ENCODE results near the gene ANKRD33. TPM values are rescaled to one million over a fixed set of nuclear protein-coding genes. Genes with fewer than 3 reads are reported as not detected.

ANKRD33 gene
- total RNA-seq, 4 donors from 2014 or later: 0.14 to 2.9 (median 0.27) TPM; not detected in 1

DNA sequence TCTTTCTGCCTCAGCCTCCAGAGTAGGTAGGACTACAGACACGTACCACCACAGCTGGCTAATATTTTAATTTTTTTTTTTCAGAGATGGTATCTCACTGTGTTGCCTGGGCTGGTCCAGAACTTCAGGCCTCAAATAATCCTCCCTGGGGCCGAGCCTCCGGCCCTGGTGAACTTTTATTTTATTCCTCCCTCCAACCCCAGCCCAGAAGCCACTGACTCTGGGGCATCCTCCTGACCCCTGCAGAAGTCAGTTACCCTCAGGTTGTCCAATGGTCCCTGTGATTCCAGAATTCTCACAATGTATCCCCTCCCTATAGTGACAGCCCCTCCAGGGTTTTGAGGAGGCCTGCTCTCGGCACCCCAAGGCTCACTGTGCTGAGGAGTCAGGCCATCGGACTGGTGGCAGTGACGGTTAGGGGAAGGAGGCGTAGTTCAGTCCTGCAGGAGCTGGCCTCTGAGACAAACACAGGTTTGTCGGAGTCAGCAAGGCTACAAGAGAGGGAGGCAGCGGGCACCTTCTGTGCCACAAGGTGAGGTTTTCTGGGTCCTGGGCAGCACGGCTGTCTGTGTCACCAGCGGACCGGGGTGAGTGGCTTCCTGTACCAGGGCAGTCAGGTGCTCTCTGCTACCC, 20.0 kb upstream of the ANKRD33 start:
- H3K36me3 ChIP-seq: no peaks in the 10 kb centered on the region
- TF ChIP-seq POLR2A (IDR thresholded peaks at IDR 0.05): no peak
- TF ChIP-seq, protein P1, sequence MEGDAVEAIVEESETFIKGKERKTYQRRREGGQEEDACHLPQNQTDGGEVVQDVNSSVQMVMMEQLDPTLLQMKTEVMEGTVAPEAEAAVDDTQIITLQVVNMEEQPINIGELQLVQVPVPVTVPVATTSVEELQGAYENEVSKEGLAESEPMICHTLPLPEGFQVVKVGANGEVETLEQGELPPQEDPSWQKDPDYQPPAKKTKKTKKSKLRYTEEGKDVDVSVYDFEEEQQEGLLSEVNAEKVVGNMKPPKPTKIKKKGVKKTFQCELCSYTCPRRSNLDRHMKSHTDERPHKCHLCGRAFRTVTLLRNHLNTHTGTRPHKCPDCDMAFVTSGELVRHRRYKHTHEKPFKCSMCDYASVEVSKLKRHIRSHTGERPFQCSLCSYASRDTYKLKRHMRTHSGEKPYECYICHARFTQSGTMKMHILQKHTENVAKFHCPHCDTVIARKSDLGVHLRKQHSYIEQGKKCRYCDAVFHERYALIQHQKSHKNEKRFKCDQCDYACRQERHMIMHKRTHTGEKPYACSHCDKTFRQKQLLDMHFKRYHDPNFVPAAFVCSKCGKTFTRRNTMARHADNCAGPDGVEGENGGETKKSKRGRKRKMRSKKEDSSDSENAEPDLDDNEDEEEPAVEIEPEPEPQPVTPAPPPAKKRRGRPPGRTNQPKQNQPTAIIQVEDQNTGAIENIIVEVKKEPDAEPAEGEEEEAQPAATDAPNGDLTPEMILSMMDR (IDR thresholded peaks at IDR 0.05): no peak
- intact Hi-C loops (cut with DNase I; ENCODE audit: low total_unique reads): no loop called here
- peaks cover 0 to 12% of the 10 kb centered on the region in 2 donors for H3K27me3 ChIP-seq
- no peak overlapping the region for H3K4me3 ChIP-seq
- H3K9me3 ChIP-seq: no peaks in the 10 kb centered on the region
- H3K4me1 ChIP-seq: peaks cover 0 to 21% of the 10 kb centered on the region in 2 donors
- DNase-seq: no peak
- no peak overlapping the region for H3K27ac ChIP-seq

DNA sequence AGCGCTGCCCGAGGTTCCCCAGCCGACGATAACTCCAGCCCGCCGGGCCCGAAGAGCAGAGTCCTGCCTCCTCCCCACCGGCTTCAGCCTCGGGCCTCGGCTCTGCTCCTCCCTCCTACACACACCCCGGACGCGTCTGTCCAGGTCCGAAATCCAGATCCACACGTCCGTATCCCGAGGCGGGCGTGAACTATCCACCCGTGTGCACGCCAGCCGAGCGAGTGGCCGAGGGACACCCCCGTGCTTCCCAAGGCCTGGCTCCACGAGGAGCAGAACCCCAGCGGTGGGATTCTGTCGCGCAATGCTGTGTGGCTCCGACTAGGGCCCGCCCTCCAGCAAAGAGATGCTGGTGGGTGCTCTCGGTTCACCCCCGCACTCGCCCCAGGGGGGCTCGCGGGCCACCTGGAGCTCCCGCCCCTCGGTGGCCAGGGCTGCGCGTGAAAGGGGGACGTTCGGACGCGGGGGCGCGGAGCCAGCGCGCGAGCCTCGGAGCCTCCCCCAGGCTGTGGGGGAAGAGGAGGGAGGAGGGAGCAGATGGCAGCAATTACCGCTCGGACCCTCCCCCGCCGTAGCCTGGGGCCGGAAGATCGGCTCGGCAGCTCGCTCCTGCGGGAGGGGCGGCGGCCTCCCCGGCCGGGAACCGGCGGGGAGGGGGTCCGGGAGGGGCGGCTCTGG, 18.9 kb upstream of the ANKRD33 start:
- peak in 1 of 2 donors; percentile 53 for DNase-seq
- no peaks in the 10 kb centered on the region for H3K36me3 ChIP-seq
- H3K27me3 ChIP-seq: peaks cover 0 to 12% of the 10 kb centered on the region in 2 donors
- H3K9me3 ChIP-seq: no peaks in the 10 kb centered on the region
- peak overlapping the region; percentile 31 to 71 for H3K27ac ChIP-seq
- intact Hi-C loops (cut with DNase I; ENCODE audit: low total_unique reads): no loop called here
- H3K4me3 ChIP-seq: peak overlapping the region; percentile 32 to 34
- H3K4me1 ChIP-seq: peaks cover 0 to 19% of the 10 kb centered on the region in 2 donors
- TF ChIP-seq, protein P1 (IDR thresholded peaks at IDR 0.05): no peak
- TF ChIP-seq POLR2A (IDR thresholded peaks at IDR 0.05): peak in 1 of 2 donors; percentile 27

DNA sequence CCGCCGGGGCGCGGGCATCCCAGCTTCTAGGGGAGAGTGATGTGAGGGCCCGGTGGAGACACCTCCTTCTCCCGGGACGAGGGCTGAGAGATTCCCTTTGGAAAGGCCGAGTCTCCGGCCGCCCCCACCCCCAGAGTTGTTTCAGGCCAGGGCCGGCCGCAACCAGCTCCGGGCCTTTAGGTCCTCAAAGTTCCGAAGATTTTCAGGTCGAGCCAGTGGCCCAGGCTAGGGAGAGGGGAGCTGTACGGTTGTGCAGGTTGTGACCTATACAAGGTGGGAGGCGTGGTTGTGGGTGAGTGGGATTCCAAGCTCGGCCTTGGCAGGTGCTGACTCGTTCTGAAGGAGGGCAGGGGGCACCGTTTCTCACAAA, 18.4 kb upstream of the ANKRD33 start:
- intact Hi-C loops (cut with DNase I; ENCODE audit: low total_unique reads): no loop called here
- Histone ChIP-seq H3K9me3 (no peaks in the 10 kb centered on the region), H3K36me3 (no peaks in the 10 kb centered on the region), H3K27ac (peak overlapping the region; percentile 31 to 71), H3K27me3 (peaks cover 0 to 9% of the 10 kb centered on the region in 2 donors), H3K4me1 (peaks cover 0 to 14% of the 10 kb centered on the region in 2 donors), H3K4me3 (peak overlapping the region; percentile 32 to 34)
- TF ChIP-seq, protein P1 (IDR thresholded peaks at IDR 0.05): no peak
- no peak for TF ChIP-seq POLR2A (IDR thresholded peaks at IDR 0.05)
- DNase-seq: no peak

DNA sequence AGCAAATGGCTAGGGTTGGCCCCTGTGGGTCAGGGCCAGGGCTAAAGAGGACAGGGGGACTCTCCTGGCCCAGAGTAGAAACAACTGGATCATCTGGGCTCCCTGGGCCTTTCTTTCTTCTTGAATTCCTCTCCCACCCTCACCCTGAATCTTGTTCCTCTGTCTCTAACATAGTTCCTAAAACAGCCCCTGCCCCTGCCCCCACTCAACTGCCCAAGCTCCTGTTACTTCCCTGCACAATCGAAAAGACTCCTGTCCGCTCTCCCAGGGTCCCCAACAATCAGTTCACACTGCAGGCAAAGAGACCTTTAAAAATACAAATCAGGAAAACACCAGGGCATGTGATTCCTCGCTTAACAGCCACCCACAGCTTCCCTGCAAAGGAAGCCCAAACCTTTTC, 18.0 kb upstream of the ANKRD33 start:
- H3K27ac ChIP-seq: peak overlapping the region; percentile 31 to 71
- no peak for DNase-seq
- H3K27me3 ChIP-seq: peaks cover 0 to 9% of the 10 kb centered on the region in 2 donors
- H3K4me3 ChIP-seq: no peak overlapping the region
- H3K4me1 ChIP-seq: peaks cover 0 to 12% of the 10 kb centered on the region in 2 donors
- intact Hi-C loops (cut with DNase I; ENCODE audit: low total_unique reads): no loop called here
- H3K36me3 ChIP-seq: no peaks in the 10 kb centered on the region
- no peaks in the 10 kb centered on the region for H3K9me3 ChIP-seq
- TF ChIP-seq, protein P1 (IDR thresholded peaks at IDR 0.05): no peak
- no peak for TF ChIP-seq POLR2A (IDR thresholded peaks at IDR 0.05)

- H3K4me3 ChIP-seq: no peak overlapping the region
- TF ChIP-seq, protein P1 (IDR thresholded peaks at IDR 0.05): no peak
- H3K27me3 ChIP-seq: peaks cover 0 to 9% of the 10 kb centered on the region in 2 donors
- no peaks in the 10 kb centered on the region for H3K9me3 ChIP-seq
- no peaks in the 10 kb centered on the region for H3K36me3 ChIP-seq
- intact Hi-C loops (cut with DNase I; ENCODE audit: low total_unique reads): no loop called here
- no peak overlapping the region for H3K27ac ChIP-seq
- no peak for DNase-seq
- peaks cover 0 to 12% of the 10 kb centered on the region in 2 donors for H3K4me1 ChIP-seq
These were observed 17.4 kb upstream of the ANKRD33 start for GRCh38 chr12:51870504-51870903.
